ENCODE results near the gene TSC22D2. TPM values are rescaled to one million over a fixed set of nuclear protein-coding genes. Genes with fewer than 3 reads are reported as not detected.

Gene TSC22D2
- total and polyA plus RNA-seq, 2 of the 8 experiments (the other 6 are each of a cell fraction or from before 2014, with no cell fraction given), result 3.4 to 27.6 TPM

DNA sequence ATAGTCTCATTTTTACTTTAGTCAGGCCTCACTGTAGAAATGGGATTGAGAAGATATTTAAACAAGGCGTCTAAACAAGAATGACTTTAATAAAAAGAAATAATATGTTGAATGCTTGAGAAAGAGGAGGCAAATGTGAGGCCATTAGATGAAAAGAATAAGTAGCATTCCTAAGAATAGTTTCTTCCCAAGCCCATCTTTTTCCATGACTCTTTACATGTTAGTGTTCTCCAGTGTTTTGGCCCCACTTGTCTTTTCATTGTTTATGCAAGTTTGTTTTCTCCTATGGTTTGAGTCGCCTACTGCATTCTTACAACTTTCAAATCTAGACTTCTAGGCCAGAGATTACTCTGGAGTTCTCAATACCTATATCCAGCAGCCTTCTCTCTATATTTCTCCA, 39.0 kb downstream of the TSC22D2 start (continued):
- no peak for TF ChIP-seq CHD7 (IDR thresholded peaks at IDR 0.05; ENCODE audit: insufficient replicate concordance, low read length)
- no peak for TF ChIP-seq SIN3A (conservative IDR thresholded peaks at IDR 0.05 in 1 of 2, IDR thresholded peaks at IDR 0.05 in 1 of 2; ENCODE audit: low read depth in 1 of 2, low read length in 2 of 2)
- no peak for TF ChIP-seq RXRA (IDR thresholded peaks at IDR 0.05; ENCODE audit: insufficient read depth, low read depth, low read length)
- TF ChIP-seq BRCA1 (IDR thresholded peaks at IDR 0.05; ENCODE audit: low read depth, low read length), result no peak

Data from H1 (cell line).